Measurements from ENCODE around the gene GPANK1. TPM values are rescaled to one million over a fixed set of nuclear protein-coding genes. Genes with fewer than 3 reads are reported as not detected.

The GPANK1 gene
- total RNA-seq, 1 donor from 2014 or later, result 30.1 TPM

GRCh38 chr6:31683591-31683990, 18.8 kb upstream of the GPANK1 start:
- Mint-ChIP-seq H3K27me3 (ENCODE audit: unreplicated experiment) (peaks cover 11% of the 10 kb centered on the region), H3K9me3 (ENCODE audit: unreplicated experiment) (peaks cover 17% of the 10 kb centered on the region), H3K4me3 (ENCODE audit: unreplicated experiment) (peak overlapping the region; percentile 80), H3K4me1 (ENCODE audit: low read depth, unreplicated experiment) (peaks cover 12% of the 10 kb centered on the region), H3K36me3 (ENCODE audit: unreplicated experiment) (no peaks in the 10 kb centered on the region), H3K27ac (ENCODE audit: unreplicated experiment) (no peak overlapping the region)
- DNase-seq, result no peak
- no peak for TF ChIP-seq CTCF (IDR thresholded peaks at IDR 0.05; ENCODE audit: partially characterized antibody, unreplicated experiment)

GRCh38 chr6:31681135-31681671, 16.4 kb upstream of the GPANK1 start:
- peaks cover 12% of the 10 kb centered on the region for H3K4me1 Mint-ChIP-seq (ENCODE audit: low read depth, unreplicated experiment)
- no peak for TF ChIP-seq CTCF (IDR thresholded peaks at IDR 0.05; ENCODE audit: partially characterized antibody, unreplicated experiment)
- no peak overlapping the region for H3K27ac Mint-ChIP-seq (ENCODE audit: unreplicated experiment)
- H3K4me3 Mint-ChIP-seq (ENCODE audit: unreplicated experiment), result peak overlapping the region; percentile 89
- DNase-seq, result no peak
- H3K36me3 Mint-ChIP-seq (ENCODE audit: unreplicated experiment), result no peaks in the 10 kb centered on the region
- peaks cover 19% of the 10 kb centered on the region for H3K9me3 Mint-ChIP-seq (ENCODE audit: unreplicated experiment)
- peaks cover 13% of the 10 kb centered on the region for H3K27me3 Mint-ChIP-seq (ENCODE audit: unreplicated experiment)

DNA sequence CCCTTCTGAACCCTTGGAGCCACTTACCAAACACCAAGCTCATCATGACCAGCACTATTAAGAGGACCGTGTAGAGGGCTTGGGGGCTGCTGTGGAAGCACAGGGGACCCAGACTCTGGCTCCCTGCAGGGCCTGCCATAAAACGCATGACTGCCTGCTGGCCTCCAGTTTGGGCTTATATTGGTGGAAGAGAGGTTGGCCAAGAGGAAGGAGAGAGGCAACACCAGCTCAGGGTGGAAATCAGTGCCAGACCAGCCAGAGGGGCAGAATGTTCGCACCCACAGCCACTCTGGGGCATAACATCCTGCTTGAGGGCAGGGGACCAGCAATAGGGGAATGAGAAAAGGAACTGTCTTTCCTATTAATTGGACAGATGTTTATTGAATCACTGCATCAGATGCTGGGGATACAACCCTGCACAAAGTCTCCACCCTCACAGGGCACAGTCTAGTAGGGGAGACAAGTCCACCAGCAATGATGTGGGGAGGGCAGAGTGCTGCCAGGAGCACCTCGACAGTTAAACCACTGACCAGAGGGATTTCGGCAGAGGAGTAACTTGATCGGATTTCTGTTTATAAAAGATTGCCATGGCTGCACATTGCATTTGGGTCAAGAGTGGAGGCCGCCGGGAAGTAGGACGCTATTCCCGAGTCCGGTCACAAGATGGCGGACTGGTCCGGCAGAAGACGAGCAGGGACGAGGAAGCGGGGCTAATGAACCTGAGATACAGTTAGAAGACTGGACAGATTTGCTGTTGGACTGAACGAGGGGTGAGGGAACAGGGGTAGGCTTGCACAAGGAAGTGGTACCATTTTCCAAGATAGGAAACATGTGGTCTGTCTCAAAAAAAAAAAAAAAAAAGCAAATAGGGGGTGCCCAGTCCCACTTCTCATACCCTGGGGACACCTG, 15.7 kb upstream of the GPANK1 start, which contains the start of gene LY6G5C:
LY6G5C (minus strand) TSS at position 842 of the 909 bp plus-strand sequence; CDS start at position 148, 694 bp downstream.
- Mint-ChIP-seq H3K4me1 (ENCODE audit: low read depth, unreplicated experiment) (peaks cover 12% of the 10 kb centered on the region), H3K36me3 (ENCODE audit: unreplicated experiment) (no peaks in the 10 kb centered on the region), H3K27ac (ENCODE audit: unreplicated experiment) (peak within 1 kb of the TSS; percentile 77), H3K27me3 (ENCODE audit: unreplicated experiment) (peaks cover 12% of the 10 kb centered on the region), H3K9me3 (ENCODE audit: unreplicated experiment) (peaks cover 17% of the 10 kb centered on the region), H3K4me3 (ENCODE audit: unreplicated experiment) (peak within 1 kb of the TSS; percentile 89)
- DNase-seq, result peak; percentile 81
- peak; percentile 45 for TF ChIP-seq CTCF (IDR thresholded peaks at IDR 0.05; ENCODE audit: partially characterized antibody, unreplicated experiment)

- peaks cover 15% of the 10 kb centered on the region for H3K9me3 Mint-ChIP-seq (ENCODE audit: unreplicated experiment)
- peak overlapping the region; percentile 10 for H3K27ac Mint-ChIP-seq (ENCODE audit: unreplicated experiment)
- no peak for DNase-seq
- peaks cover 12% of the 10 kb centered on the region for H3K27me3 Mint-ChIP-seq (ENCODE audit: unreplicated experiment)
- H3K36me3 Mint-ChIP-seq (ENCODE audit: unreplicated experiment), result no peaks in the 10 kb centered on the region
- H3K4me3 Mint-ChIP-seq (ENCODE audit: unreplicated experiment), result no peak overlapping the region
- TF ChIP-seq CTCF (IDR thresholded peaks at IDR 0.05; ENCODE audit: partially characterized antibody, unreplicated experiment), result no peak
- peaks cover 9% of the 10 kb centered on the region for H3K4me1 Mint-ChIP-seq (ENCODE audit: low read depth, unreplicated experiment)
These were observed 13.2 kb upstream of the GPANK1 start for GRCh38 chr6:31677955-31678354.

DNA sequence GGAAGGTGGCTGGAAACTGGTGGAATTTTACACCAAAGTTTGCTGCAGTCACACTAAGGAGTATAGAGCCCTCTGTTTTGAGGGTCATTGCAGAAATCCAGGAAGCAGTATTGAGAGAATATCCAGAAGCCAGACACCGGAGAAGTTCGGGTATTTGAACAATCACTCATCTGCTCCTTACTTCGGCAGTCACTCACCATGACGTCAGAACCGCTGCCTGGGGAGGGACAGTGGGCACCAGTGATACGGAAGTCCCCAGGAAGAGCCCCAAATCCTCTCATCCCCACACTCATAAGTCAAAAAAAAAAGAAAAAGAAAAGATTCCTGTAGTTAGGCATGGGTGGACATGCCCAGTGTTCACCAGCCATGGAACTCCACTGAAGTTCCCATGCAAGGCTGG, 12.1 kb upstream of the GPANK1 start:
- Mint-ChIP-seq H3K27me3 (ENCODE audit: unreplicated experiment) (peaks cover 11% of the 10 kb centered on the region), H3K36me3 (ENCODE audit: unreplicated experiment) (no peaks in the 10 kb centered on the region), H3K9me3 (ENCODE audit: unreplicated experiment) (peaks cover 15% of the 10 kb centered on the region), H3K4me3 (ENCODE audit: unreplicated experiment) (no peak overlapping the region), H3K27ac (ENCODE audit: unreplicated experiment) (no peak overlapping the region), H3K4me1 (ENCODE audit: low read depth, unreplicated experiment) (peaks cover 9% of the 10 kb centered on the region)
- no peak for DNase-seq
- no peak for TF ChIP-seq CTCF (IDR thresholded peaks at IDR 0.05; ENCODE audit: partially characterized antibody, unreplicated experiment)
